OCI-LY7 (cell line): ENCODE measurements around the gene ZNF688. TPM values are rescaled to one million over a fixed set of nuclear protein-coding genes. Genes with fewer than 3 reads are reported as not detected.
"Not testable (repeated sequence)": the region's sequence is repeated elsewhere in the genome, so short reads cannot be mapped to it uniquely, and the experiment has no call there.

Experiments
- BruUV-seq: library from RNA; stranded (reverse); fragments of 400-500 nt; replicated peaks from 2 replicates; lab custom pipeline; 2021; lab: Mats Ljungman, UMichigan
- CTCF ChIA-PET: fragments of 300-600 bp; sonication (Branson Sonifier 250); formaldehyde crosslinking; loops from one replicate; lab custom pipeline; 2022; ENCODE audit warnings: antibody characterized with exemption; ENCODE audit not compliant: unreplicated experiment; lab: Charles Lee
- POLR2A ChIA-PET: fragments of 300-600 bp; sonication (Branson Sonifier 250); formaldehyde crosslinking; loops from one replicate; lab custom pipeline; 2022; ENCODE audit warnings: antibody characterized with exemption; lab: Charles Lee
- DNase-seq: peaks from one replicate; pipeline ENCODE4 v3.0.0-alpha.2; 2015; ENCODE audit warnings: low spot score
- H2AFZ ChIP-seq: fragments of 200-600 bp; sonication (generic), shearing (Covaris generic); 2 replicates; pipeline ENCODE4 v1.6.1; 2014; ENCODE audit warnings: mild to moderate bottlenecking, antibody characterized with exemption, low read length, moderate library complexity
- H3K27ac ChIP-seq: fragments of 200-600 bp; sonication (generic); 2 replicates; pipeline ENCODE4 v1.5.1; 2014; ENCODE audit warnings: mixed run types, low read depth, mild to moderate bottlenecking, moderate library complexity, low read length, inconsistent platforms; ENCODE audit not compliant: poor library complexity, severe bottlenecking
- H3K36me3 ChIP-seq: fragments of 200-600 bp; sonication (generic); 2 replicates; pipeline ENCODE4 v1.6.1; 2014; ENCODE audit warnings: mild to moderate bottlenecking, antibody characterized with exemption, low read length, moderate library complexity, mixed read lengths; ENCODE audit not compliant: insufficient read depth
- H3K4me1 ChIP-seq: fragments of 200-600 bp; sonication (generic); 2 replicates; pipeline ENCODE4 v1.5.1; 2014; ENCODE audit warnings: mild to moderate bottlenecking, low read length; ENCODE audit not compliant: insufficient read depth, poor library complexity, severe bottlenecking
- H3K4me2 ChIP-seq: fragments of 200-600 bp; sonication (generic); 2 replicates; pipeline ENCODE4 v1.6.1; 2014; ENCODE audit warnings: mild to moderate bottlenecking, low read length
- H3K4me3 ChIP-seq: fragments of 200-600 bp; sonication (generic); 2 replicates; pipeline ENCODE4 v1.5.1; 2014; ENCODE audit warnings: mild to moderate bottlenecking, low read depth, low read length; ENCODE audit not compliant: poor library complexity, severe bottlenecking
- H3K79me2 ChIP-seq: fragments of 200-600 bp; sonication (generic); 2 replicates; pipeline ENCODE4 v1.6.1; 2016; ENCODE audit warnings: low read depth, mild to moderate bottlenecking, low read length, moderate library complexity, mixed read lengths; ENCODE audit not compliant: insufficient read depth
- H3K9me2 ChIP-seq: fragments of 200-600 bp; sonication (generic); 2 replicates; pipeline ENCODE4 v1.6.1; 2016; ENCODE audit warnings: mild to moderate bottlenecking, low read length, mixed read lengths; ENCODE audit not compliant: insufficient read depth
- H3K9me3 ChIP-seq: fragments of 200-600 bp; sonication (generic); 2 replicates; pipeline ENCODE4 v1.6.1; 2014; ENCODE audit warnings: mild to moderate bottlenecking, mixed run types, low read length, mixed read lengths
- H4K20me1 ChIP-seq: fragments of 200-600 bp; sonication (generic); 2 replicates; pipeline ENCODE4 v1.6.1; 2014; ENCODE audit warnings: mild to moderate bottlenecking, antibody characterized with exemption, low read length, moderate library complexity, mixed read lengths; ENCODE audit not compliant: insufficient read depth
- CTCF ChIP-seq: fragments of 200-600 bp; sonication (generic); conservative IDR thresholded peaks from 2 replicates; pipeline ENCODE4 v1.5.1; 2014; ENCODE audit warnings: mild to moderate bottlenecking, antibody characterized with exemption, low read length, moderate library complexity, mixed read lengths
- EZH2phosphoT487 ChIP-seq: fragments of 200-600 bp; sonication (generic); IDR thresholded peaks from 2 replicates; pipeline ENCODE4 v1.6.1; 2018; ENCODE audit warnings: low read depth, borderline replicate concordance, mild to moderate bottlenecking, mixed run types, antibody characterized with exemption, low read length, moderate library complexity, mixed read lengths
- intact Hi-C: fragments of 100-400 bp; cut with micrococcal nuclease; formaldehyde crosslinking; loops from one replicate; pipeline ENCODE4 v1.10.0; 2022; ENCODE audit not compliant: unreplicated experiment
- total RNA-seq, 2 experiments: library from RNA; depleted of rRNA in 1 of 2; stranded (reverse); fragments of >200 nt in 1 of 2; shearing (Covaris generic) in 1 of 2; gene quantifications; 2 replicates each; pipeline ENCODE4 v1.2.3, GENCODE V29; 2014 to 2022

ZNF688 gene
- total RNA-seq, 2 experiments from 2014 or later = 15.3 to 17.5 TPM

- BruUV-seq = no TSS peak
- Histone ChIP-seq H2AFZ (no peak overlapping the region), H3K4me3 (no peak overlapping the region), H4K20me1 (no peaks in the 10 kb centered on the region), H3K9me3 (no peaks in the 10 kb centered on the region), H3K9me2 (no peaks in the 10 kb centered on the region), H3K79me2 (no peaks in the 10 kb centered on the region), H3K4me1 (peaks cover 22% of the 10 kb centered on the region), H3K4me2 (no peak overlapping the region), H3K27ac (no peak overlapping the region), H3K36me3 (peaks cover 35% of the 10 kb centered on the region; the same call in 1 of the 2 replicates)
- intact Hi-C loops = no loop called here
- ChIA-PET POLR2A (no interaction called here), CTCF (interaction anchor here (1.4 kb wide), 1 partner anchor 94 kb away, joined by 7 read pairs; the partner anchor contains the start of gene DCTPP1)
- no peak for DNase-seq
- TF ChIP-seq CTCF (no peak), EZH2phosphoT487 (no peak)
These were observed 47.5 kb downstream of the ZNF688 start for GRCh38 chr16:30523768-30524574.

- H3K4me3 ChIP-seq, intact Hi-C loops, DNase-seq, H4K20me1 ChIP-seq, H2AFZ ChIP-seq, CTCF ChIA-PET, H3K9me3 ChIP-seq, H3K9me2 ChIP-seq, H3K4me2 ChIP-seq, H3K27ac ChIP-seq, H3K79me2 ChIP-seq: not testable (repeated sequence)
- TSS peak; percentile 89 for BruUV-seq
- POLR2A ChIA-PET = interaction anchor here (0.5 kb wide), 1 partner anchor 104 kb away, joined by 4 read pairs; no protein-coding TSS in a partner anchor
- Histone ChIP-seq H3K4me1 (peaks cover 11% of the 10 kb centered on the region), H3K36me3 (peaks cover 44% of the 10 kb centered on the region; the same call in 1 of the 2 replicates)
These were observed 48.6 kb downstream of the ZNF688 start for GRCh38 chr16:30522702-30523463.

- Histone ChIP-seq H3K9me3 (no peaks in the 10 kb centered on the region), H3K27ac (no peak overlapping the region), H3K36me3 (peaks cover 52% of the 10 kb centered on the region), H3K79me2 (no peaks in the 10 kb centered on the region), H2AFZ (no peak overlapping the region), H4K20me1 (no peaks in the 10 kb centered on the region), H3K4me3 (no peak overlapping the region), H3K4me2 (no peak overlapping the region), H3K9me2 (no peaks in the 10 kb centered on the region), H3K4me1 (peaks cover 6% of the 10 kb centered on the region)
- intact Hi-C loops = no loop called here
- TF ChIP-seq CTCF (no peak), EZH2phosphoT487 (no peak)
- no TSS peak for BruUV-seq
- POLR2A ChIA-PET = interaction anchor here (0.5 to 0.6 kb wide), 2 partner anchors 34 to 105 kb away, joined by 4 read pairs; no protein-coding TSS in a partner anchor
- CTCF ChIA-PET = no interaction called here
- DNase-seq = no peak
These were observed 49.5 kb downstream of the ZNF688 start for GRCh38 chr16:30521873-30522641.
